HG03565 (cell line): ENCODE measurements around the gene PRTFDC1.

ENCODE experiments used
- ATAC-seq: cut with Tn5 transposase; IDR thresholded peaks from one replicate; pipeline ENCODE4 v1.9.1; 2021; ENCODE audit warnings: mild to moderate bottlenecking, moderate library complexity; ENCODE audit not compliant: unreplicated experiment

The PRTFDC1 gene

DNA sequence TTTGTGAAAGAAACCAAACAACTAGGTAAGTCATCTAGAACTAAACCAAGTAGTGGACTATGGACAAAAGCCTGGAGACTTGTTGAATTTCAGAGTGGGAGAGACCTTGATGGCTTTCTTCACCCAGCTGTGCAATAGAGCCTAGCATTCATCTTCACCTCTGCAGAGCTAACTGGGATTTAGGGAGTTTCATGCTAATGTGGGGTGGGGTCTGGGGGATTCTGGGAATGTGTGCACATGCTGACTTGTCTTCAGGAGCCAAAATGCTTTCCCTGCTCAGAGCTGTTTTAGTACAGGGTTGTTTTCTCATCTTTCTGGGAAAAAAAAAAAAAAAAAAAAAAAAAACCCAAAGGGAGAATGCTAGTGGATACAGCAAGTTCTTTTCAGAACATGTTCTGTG is 147.4 kb downstream of the PRTFDC1 start:
- ATAC-seq, result no peak

DNA sequence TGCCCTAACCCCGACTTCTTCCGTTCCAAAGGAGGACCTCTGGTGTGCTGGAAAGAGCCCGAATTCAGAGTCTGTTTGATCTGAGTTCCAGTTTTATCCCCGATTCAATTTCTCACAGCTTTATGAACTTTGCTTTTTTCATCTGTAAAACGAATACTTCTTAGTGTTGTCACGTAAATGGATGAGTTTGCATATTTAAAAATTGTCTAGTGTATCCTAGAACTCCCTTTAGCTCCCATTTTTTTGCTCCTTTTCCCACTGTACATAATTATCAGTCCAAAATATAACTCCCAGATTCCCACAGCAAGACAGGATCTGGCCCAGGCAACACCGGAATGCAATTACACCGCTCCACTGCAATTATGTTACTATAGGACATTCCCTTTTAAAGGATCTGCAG is 148.0 kb downstream of the PRTFDC1 start:
- ATAC-seq, result no peak

DNA sequence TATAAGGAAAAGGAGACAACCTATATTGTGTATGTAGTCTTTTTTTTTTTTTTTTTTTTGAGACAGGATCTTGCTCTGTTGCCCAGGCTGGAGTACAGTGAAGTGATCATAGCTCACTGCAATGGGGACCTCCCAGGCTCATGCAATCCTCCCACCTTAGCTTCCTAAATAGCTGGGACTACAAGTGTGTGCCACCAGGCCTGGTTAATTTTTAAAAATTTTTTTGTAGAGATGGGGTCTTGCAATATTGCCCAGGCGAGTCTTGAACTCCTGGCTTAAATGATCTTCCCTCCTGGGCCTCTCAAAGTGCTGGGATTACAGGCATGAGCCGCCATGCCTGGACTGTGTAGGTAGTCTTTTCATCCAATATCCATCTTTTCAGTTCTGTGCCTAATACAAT is 150.0 kb downstream of the PRTFDC1 start:
- no peak for ATAC-seq

DNA sequence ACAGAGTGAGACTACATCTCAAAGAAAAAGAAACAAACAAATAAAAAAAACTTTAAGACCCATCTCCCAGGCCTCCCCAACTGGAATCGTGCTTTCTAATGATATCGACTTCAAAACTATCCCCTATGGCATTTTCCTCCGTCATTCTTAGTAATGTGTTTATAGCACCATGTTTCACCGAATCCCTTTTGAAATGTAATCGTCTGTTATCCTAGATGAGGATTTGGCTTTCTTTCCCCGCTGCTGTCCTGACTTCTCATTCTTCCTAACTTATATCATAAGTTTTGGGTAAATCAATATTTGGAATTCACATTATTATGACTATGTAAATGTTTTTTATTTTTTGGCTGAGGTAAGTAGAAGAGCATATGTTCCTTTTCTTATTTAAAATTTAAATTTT is 151.5 kb downstream of the PRTFDC1 start:
- ATAC-seq, result no peak
